NCI-H128 (cell line): ENCODE data around the gene FMNL3.

Experiments used
- DNase-seq: peaks from one replicate; lab custom pipeline; 2025; ENCODE audit not compliant: unreplicated experiment; lab: John Stamatoyannopoulos, UW

FMNL3 gene

GRCh38 chr12:49655595-49656236 lies 51.5 kb downstream of the FMNL3 start:
- no peak for DNase-seq

- DNase-seq = no peak
Measured at GRCh38 chr12:49654715-49655114, 52.5 kb downstream of the FMNL3 start.

- DNase-seq = no peak
Measured at GRCh38 chr12:49652921-49653520, 54.2 kb downstream of the FMNL3 start.

- DNase-seq = no peak
Measured at GRCh38 chr12:49651855-49652254, 55.4 kb downstream of the FMNL3 start.

GRCh38 chr12:49649892-49650291 lies 57.3 kb downstream of the FMNL3 start:
- DNase-seq = no peak

- DNase-seq = no peak
Measured at GRCh38 chr12:49649445-49649844, 57.8 kb downstream of the FMNL3 start.

- no peak for DNase-seq
Measured at GRCh38 chr12:49648712-49649003, 58.5 kb downstream of the FMNL3 start.

- DNase-seq = no peak
Measured at GRCh38 chr12:49647827-49648711, 59.1 kb downstream of the FMNL3 start.

GRCh38 chr12:49646871-49647654 lies 60.1 kb downstream of the FMNL3 start:
- DNase-seq = no peak

- no peak for DNase-seq
Measured at GRCh38 chr12:49646331-49646830, 60.8 kb downstream of the FMNL3 start.

GRCh38 chr12:49645146-49646039 lies 61.8 kb downstream of the FMNL3 start:
- DNase-seq = no peak

GRCh38 chr12:49644620-49644994 lies 62.6 kb downstream of the FMNL3 start:
- DNase-seq = peak; percentile 31

- DNase-seq = no peak
Measured at GRCh38 chr12:49643961-49644619, 63.1 kb downstream of the FMNL3 start.

GRCh38 chr12:49643135-49643534 lies 64.1 kb downstream of the FMNL3 start:
- DNase-seq = no peak

GRCh38 chr12:49642370-49642802 lies 64.8 kb downstream of the FMNL3 start:
- DNase-seq = no peak

GRCh38 chr12:49641748-49642369 lies 65.3 kb downstream of the FMNL3 start:
- DNase-seq = no peak

GRCh38 chr12:49636979-49637755 lies 70.0 kb downstream of the FMNL3 start:
- DNase-seq = peak; percentile 7

GRCh38 chr12:49636574-49636973 lies 70.6 kb downstream of the FMNL3 start:
- no peak for DNase-seq
